ENCODE results near the gene MYO7B.

Gene MYO7B

GRCh38 chr2:127609818-127610217 lies 74.3 kb downstream of the MYO7B start:
- no peak for DNase-seq (ENCODE audit: low read depth)

DNA sequence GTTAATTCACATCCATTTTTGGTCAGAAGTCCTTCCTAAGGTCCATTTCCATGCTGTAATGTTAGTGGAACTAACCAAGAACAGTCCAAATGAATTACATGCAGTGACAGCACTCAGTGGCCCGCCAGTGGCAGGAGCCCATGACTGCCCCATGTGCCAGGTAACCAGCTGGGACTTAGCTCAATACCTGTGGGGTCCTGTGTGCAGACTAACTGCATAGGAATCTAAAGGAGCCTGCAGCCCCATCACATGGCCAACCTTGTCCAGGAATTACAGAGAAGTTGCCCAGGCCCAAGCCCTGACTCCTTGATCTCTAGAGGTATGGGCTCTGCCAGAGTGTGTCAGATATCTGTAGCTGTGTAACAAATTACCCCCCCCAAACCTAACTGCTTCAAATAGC lies 75.1 kb downstream of the MYO7B start:
- no peak for DNase-seq (ENCODE audit: low read depth)

GRCh38 chr2:127611076-127611925 lies 75.8 kb downstream of the MYO7B start:
- DNase-seq (ENCODE audit: low read depth) = no peak

GRCh38 chr2:127612111-127612822 lies 76.8 kb downstream of the MYO7B start:
- no peak for DNase-seq (ENCODE audit: low read depth)

DNA sequence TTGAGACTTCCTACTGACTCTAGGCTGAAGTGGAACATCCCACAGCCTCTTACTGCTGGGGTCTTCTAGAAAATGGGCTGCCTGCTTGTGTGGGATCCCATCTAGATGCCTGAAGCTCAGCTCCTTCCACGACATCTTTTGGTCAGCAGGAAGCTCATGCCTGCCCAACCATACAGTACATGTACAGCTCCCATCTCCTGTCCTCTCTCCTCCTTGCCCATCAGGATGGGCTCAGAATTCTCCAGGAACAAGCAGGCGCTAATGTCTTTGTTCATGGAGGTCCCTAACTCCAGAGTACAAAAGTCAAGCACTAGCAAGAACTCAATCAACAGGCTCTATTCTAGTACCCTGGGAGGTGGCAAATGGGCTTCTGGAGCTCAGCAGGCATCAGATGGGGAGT lies 78.8 kb downstream of the MYO7B start:
- no peak for DNase-seq (ENCODE audit: low read depth)

DNA sequence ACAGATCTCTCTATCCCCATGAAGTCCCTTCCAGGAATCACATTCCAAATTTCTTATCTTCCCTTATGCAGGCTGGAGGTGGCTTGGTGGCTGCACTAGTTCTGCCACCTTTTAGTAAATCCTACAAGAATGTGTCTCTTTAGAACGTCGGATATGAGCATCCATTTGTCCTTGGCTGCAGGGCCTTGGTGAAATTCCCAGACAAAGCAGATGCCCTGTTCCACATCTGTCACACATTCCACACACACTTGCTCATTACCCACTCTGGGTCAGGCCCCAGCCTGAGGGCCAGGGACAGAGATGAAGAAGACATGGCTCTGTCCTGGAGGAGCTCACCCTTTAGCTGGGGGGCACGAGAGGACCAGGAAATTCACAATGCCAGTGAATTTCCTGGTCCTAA lies 79.2 kb downstream of the MYO7B start:
- no peak for DNase-seq (ENCODE audit: low read depth)

GRCh38 chr2:127615511-127616166 lies 80.2 kb downstream of the MYO7B start:
- DNase-seq (ENCODE audit: low read depth) = no peak

DNA sequence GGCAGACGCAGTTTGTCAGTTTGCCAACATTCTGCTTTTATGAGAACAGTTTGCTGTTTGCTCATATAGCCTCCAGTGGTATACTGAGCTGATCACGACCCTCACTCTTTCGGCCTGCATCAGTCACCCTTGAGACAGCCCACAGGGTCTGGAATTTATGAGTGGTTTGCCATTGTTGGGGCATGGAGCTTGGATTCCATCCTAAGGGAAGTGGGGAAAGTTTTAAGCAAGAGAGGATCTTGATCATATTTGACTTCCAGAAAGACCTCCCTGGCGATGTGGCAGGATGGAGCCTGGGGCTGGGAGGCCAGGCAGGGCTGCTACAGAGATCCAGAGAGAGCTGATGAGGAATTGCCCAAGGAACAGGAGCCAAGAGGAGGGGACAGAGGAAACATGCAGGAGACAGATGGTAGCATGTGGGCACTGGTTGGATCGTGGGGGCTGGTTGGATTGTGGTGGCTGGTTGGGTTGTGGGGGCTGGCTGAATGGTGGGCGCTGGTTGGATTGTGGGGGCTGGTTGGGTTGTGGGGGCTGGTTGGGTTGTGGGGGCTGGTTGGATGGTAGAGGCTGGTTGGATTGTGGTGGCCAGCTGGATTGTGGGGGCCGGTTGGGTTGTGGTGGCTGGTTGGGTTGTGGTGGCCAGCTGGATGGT lies 83.2 kb downstream of the MYO7B start:
- no peak for DNase-seq (ENCODE audit: low read depth)

GRCh38 chr2:127619203-127619590 lies 83.7 kb downstream of the MYO7B start:
- no peak for DNase-seq (ENCODE audit: low read depth)

- DNase-seq (ENCODE audit: low read depth) = no peak
Measured at GRCh38 chr2:127619877-127620705, 84.6 kb downstream of the MYO7B start.

DNA sequence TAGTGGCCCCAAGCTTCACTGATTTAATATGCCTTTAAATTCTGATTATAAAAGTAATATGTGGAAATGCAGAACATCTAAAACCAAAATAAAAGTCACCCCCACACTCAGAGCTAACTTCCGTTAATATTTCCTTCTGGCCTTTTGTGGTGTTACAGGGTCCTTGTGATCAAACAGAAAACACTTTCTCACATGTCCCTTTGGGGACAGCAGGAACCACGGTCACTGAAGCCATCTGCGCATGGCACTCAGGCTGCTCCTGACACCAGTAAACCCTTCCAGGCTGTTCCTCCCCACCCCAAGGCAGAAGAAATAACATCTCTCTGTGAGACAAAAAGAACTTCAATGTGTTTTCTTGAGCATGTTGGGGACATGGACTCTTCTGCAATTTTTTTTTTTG lies 85.4 kb downstream of the MYO7B start:
- DNase-seq (ENCODE audit: low read depth) = no peak

DNA sequence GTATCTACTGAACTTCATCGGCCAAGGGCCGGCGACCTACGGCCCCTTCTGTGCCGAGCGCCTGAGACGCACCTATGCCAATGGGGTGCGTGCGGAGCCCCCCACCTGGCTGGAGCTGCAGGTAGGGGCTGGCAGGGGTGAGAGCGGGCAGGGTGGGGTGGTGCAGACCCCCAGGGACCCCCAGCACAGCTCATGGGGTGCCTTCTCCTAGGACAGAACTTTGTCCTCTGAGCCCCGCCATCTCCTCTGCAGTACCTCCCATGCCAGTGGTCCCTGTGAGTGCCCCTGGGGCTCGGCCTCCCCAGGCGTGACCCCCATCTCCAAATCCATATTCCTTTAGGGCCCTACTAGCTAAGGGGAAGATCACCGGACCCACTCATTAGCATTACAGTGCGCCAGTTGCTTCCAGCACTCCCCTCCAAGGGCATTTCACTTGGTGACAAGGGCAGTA lies 86.5 kb downstream of the MYO7B start:
- DNase-seq (ENCODE audit: low read depth) = no peak

- DNase-seq (ENCODE audit: low read depth) = no peak
Measured at GRCh38 chr2:127622561-127623387, 87.3 kb downstream of the MYO7B start.

GRCh38 chr2:127623388-127624319 lies 88.2 kb downstream of the MYO7B start:
- DNase-seq (ENCODE audit: low read depth) = peak; percentile 8

- DNase-seq (ENCODE audit: low read depth) = no peak
Measured at GRCh38 chr2:127624320-127624755, 88.9 kb downstream of the MYO7B start.

- no peak for DNase-seq (ENCODE audit: low read depth)
Measured at GRCh38 chr2:127624756-127625571, 89.5 kb downstream of the MYO7B start.

DNA sequence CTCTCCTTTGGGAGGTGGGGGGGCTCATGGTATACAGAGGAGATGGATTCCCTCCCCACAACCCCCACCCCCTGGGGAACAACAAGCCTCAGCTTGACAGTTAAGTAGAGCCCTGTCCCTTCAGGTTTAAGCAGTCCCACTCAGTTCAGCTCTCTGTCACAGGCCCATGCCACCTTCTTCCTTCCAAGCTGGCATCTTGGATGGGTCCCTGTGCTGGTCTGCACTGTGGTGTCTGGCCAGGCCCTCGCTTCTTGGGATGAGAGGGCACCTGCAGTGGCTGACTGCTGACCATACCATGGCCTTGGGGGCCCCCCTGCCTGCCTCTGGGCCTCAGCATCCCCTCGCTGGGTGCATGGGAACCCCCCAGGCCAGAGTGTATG lies 90.1 kb downstream of the MYO7B start:
- DNase-seq (ENCODE audit: low read depth) = no peak

DNA sequence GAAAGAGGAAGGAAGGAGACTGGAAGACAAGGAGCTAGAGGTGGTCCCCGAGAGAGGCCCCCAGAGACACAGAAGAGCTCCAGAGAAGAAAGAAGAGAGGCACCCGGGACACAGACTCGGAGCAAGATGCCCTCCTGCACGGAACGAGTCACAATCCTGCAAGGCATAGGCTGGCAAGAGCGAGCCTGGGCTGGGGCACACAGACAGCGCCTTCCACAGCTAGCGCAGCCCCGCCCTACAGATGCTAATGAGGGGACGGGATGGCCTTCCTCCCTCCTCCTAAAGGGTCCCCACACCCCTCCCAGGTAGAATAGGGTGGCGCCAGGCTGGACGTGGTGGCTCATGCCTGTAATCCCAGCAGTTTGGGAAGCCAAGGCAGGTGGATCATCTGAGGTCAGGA lies 90.7 kb downstream of the MYO7B start:
- no peak for DNase-seq (ENCODE audit: low read depth)
